ENCODE results near the gene BLID. TPM values are rescaled to one million over a fixed set of nuclear protein-coding genes. Genes with fewer than 3 reads are reported as not detected.

Gene BLID
- total RNA-seq, 2 experiments from 2014 or later = not detected

- Mint-ChIP-seq H3K4me1 (ENCODE audit: low read depth) (no peaks in the 10 kb centered on the region), H3K4me3 (no peak overlapping the region), H3K36me3 (ENCODE audit: low read depth) (no peaks in the 10 kb centered on the region), H3K27me3 (ENCODE audit: low read depth) (peaks cover 12% of the 10 kb centered on the region), H3K27ac (no peak overlapping the region), H3K9me3 (no peaks in the 10 kb centered on the region)
- intact Hi-C loops (cut with micrococcal nuclease) = no loop called here
- no peak for DNase-seq
- CTCF ChIA-PET = no interaction called here
Measured at GRCh38 chr11:122131126-122131525, 15.1 kb upstream of the BLID start.

DNA sequence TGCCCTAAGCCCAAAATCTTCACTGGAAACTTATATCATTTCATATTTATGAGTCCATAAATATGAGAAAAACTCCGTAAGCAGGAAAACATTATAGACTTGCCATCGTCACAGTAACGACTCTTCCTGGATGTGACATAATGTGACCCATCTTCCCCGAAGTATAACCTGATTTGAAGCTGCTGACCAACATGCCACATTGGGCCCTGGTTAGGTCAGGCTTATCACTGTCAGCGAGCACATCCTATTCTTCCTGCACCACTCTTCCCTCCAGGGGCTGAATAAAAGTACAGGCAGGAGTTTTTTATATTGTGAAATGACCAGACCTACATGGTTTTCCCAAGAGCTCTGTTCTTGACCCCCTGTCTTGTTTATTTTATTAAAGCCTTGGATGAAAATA, 12.1 kb upstream of the BLID start:
- H3K9me3 Mint-ChIP-seq = no peaks in the 10 kb centered on the region
- no peak overlapping the region for H3K4me3 Mint-ChIP-seq
- H3K27me3 Mint-ChIP-seq (ENCODE audit: low read depth) = peaks cover 9% of the 10 kb centered on the region
- no peaks in the 10 kb centered on the region for H3K4me1 Mint-ChIP-seq (ENCODE audit: low read depth)
- no peak for DNase-seq
- CTCF ChIA-PET = no interaction called here
- no peaks in the 10 kb centered on the region for H3K36me3 Mint-ChIP-seq (ENCODE audit: low read depth)
- intact Hi-C loops (cut with micrococcal nuclease) = no loop called here
- H3K27ac Mint-ChIP-seq = no peak overlapping the region

GRCh38 chr11:122127020-122127419, 11.0 kb upstream of the BLID start:
- no peaks in the 10 kb centered on the region for H3K36me3 Mint-ChIP-seq (ENCODE audit: low read depth)
- CTCF ChIA-PET = no interaction called here
- intact Hi-C loops (cut with micrococcal nuclease) = no loop called here

GRCh38 chr11:122126024-122126688, 10.1 kb upstream of the BLID start:
- intact Hi-C loops (cut with micrococcal nuclease) = no loop called here
- no peaks in the 10 kb centered on the region for H3K9me3 Mint-ChIP-seq
- H3K4me3 Mint-ChIP-seq = no peak overlapping the region
- peaks cover 9% of the 10 kb centered on the region for H3K27me3 Mint-ChIP-seq (ENCODE audit: low read depth)
- DNase-seq = no peak
- no peak overlapping the region for H3K27ac Mint-ChIP-seq
- no peaks in the 10 kb centered on the region for H3K4me1 Mint-ChIP-seq (ENCODE audit: low read depth)
- CTCF ChIA-PET = no interaction called here
- H3K36me3 Mint-ChIP-seq (ENCODE audit: low read depth) = no peaks in the 10 kb centered on the region

More at GRCh38 chr11:122127020-122127419, 11.0 kb upstream of the BLID start:
- Mint-ChIP-seq H3K27ac (no peak overlapping the region), H3K9me3 (no peaks in the 10 kb centered on the region), H3K4me3 (no peak overlapping the region), H3K4me1 (ENCODE audit: low read depth) (no peaks in the 10 kb centered on the region), H3K27me3 (ENCODE audit: low read depth) (peaks cover 9% of the 10 kb centered on the region)
- DNase-seq = no peak

DNA sequence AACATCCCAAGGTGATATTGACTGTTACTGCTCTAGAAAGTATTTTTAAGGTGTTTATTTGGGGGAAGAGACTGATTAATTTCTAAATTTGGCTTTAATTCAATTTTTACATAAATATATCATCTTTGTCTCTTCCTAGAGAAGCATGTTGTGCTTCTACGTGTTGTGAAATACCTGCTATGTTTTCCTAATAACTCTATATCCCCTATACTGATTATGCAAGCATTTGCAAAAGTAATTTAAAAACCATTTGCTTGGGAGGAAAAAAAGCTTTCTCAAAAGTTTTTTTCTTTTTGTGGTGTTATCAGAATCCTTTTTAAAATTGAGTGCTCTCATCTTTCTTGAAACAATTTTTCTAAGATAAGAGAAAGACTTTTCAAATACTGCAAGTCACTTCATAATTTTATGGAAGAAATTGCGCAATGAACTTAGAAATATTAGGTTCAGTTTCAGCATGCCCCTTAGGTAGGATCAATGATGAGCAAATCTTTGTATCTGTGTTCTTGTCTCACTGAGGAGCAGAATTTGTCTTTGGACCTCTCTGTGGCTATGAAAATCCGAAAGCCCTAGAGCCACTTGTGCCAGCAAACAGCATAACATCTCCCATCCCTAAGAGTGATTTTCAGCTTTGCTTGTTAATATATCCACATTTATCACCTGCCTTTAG, 7.4 kb upstream of the BLID start:
- DNase-seq = no peak
- no peaks in the 10 kb centered on the region for H3K9me3 Mint-ChIP-seq
- H3K27me3 Mint-ChIP-seq (ENCODE audit: low read depth) = peaks cover 5% of the 10 kb centered on the region
- H3K36me3 Mint-ChIP-seq (ENCODE audit: low read depth) = no peaks in the 10 kb centered on the region
- H3K4me3 Mint-ChIP-seq = no peak overlapping the region
- CTCF ChIA-PET = no interaction called here
- no peak overlapping the region for H3K27ac Mint-ChIP-seq
- H3K4me1 Mint-ChIP-seq (ENCODE audit: low read depth) = no peaks in the 10 kb centered on the region
- intact Hi-C loops (cut with micrococcal nuclease) = no loop called here

DNA sequence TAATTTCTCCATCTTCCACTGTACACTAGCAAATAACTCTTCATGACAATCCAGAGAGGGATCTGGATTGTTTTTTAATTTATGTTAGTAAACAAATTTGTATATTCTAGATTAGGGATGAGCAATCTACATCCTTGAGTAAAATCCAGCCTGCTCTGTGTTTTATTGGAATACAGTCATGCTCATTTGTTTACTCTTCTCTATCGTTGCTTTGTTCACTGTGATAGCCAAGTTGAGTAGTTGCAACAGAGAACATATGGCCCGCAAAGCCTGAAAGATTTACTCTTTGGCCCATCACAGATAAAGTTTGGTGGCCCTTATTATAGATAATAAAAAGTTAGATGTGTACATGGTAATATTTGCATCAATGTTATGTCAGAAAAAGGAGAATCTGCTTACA, 6.2 kb upstream of the BLID start:
- no peaks in the 10 kb centered on the region for H3K36me3 Mint-ChIP-seq (ENCODE audit: low read depth)
- no peak for DNase-seq
- H3K9me3 Mint-ChIP-seq = no peaks in the 10 kb centered on the region
- no peaks in the 10 kb centered on the region for H3K4me1 Mint-ChIP-seq (ENCODE audit: low read depth)
- H3K4me3 Mint-ChIP-seq = no peak overlapping the region
- no peaks in the 10 kb centered on the region for H3K27me3 Mint-ChIP-seq (ENCODE audit: low read depth)
- CTCF ChIA-PET = no interaction called here
- no peak overlapping the region for H3K27ac Mint-ChIP-seq
- intact Hi-C loops (cut with micrococcal nuclease) = no loop called here

DNA sequence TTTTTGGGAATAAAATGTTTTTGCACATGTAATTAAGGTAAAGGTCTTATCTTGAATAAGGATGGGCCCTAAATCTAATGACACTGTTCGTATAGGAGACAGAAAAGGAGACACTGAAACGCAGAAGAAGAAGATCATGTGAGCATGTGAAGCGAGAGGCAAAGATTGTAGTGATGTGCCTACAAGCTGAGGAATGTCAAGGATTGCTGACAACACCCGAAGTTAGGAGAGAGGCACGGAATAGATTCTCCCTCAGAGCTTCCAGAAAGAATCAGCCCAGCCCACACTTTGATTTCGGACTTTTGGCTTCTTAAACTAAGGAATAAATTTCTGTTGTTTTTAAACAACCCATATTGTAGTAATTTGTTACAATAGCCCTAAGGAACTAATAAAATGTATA, 4.1 kb upstream of the BLID start:
- DNase-seq = no peak
- H3K4me1 Mint-ChIP-seq (ENCODE audit: low read depth) = no peaks in the 10 kb centered on the region
- H3K36me3 Mint-ChIP-seq (ENCODE audit: low read depth) = no peaks in the 10 kb centered on the region
- no peaks in the 10 kb centered on the region for H3K27me3 Mint-ChIP-seq (ENCODE audit: low read depth)
- intact Hi-C loops (cut with micrococcal nuclease) = no loop called here
- CTCF ChIA-PET = no interaction called here
- H3K27ac Mint-ChIP-seq = no peak overlapping the region
- no peak overlapping the region for H3K4me3 Mint-ChIP-seq
- no peaks in the 10 kb centered on the region for H3K9me3 Mint-ChIP-seq

DNA sequence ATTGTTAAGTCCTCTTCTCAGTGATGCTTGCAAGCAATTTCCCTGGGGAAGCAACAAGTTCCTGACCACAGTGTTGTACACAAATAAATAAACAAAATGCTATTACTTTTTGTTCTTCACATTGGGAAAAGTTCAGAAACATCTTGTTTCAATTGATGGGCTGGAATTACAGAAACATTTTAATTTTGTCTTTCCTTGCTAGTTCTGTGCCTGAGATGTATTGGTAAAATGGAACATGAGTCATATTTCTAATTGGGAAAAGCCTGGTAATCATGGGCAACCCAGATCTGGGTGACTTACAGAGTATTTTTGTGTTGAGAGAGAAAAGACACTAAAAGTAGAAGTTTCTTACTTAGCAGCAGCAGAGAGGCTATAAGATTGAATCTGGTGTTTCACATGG, 576 bp upstream of the BLID start:
- Mint-ChIP-seq H3K9me3 (no peaks in the 10 kb centered on the region), H3K4me3 (no peak overlapping the region), H3K36me3 (ENCODE audit: low read depth) (no peaks in the 10 kb centered on the region), H3K27me3 (ENCODE audit: low read depth) (peaks cover 2% of the 10 kb centered on the region), H3K4me1 (ENCODE audit: low read depth) (no peaks in the 10 kb centered on the region), H3K27ac (no peak overlapping the region)
- intact Hi-C loops (cut with micrococcal nuclease) = no loop called here
- CTCF ChIA-PET = no interaction called here
- DNase-seq = no peak

- CTCF ChIA-PET = no interaction called here
- H3K27ac Mint-ChIP-seq = no peak overlapping the region
- H3K9me3 Mint-ChIP-seq = no peaks in the 10 kb centered on the region
- H3K4me3 Mint-ChIP-seq = no peak overlapping the region
- H3K36me3 Mint-ChIP-seq (ENCODE audit: low read depth) = no peaks in the 10 kb centered on the region
- no peak for DNase-seq
- no peaks in the 10 kb centered on the region for H3K4me1 Mint-ChIP-seq (ENCODE audit: low read depth)
- H3K27me3 Mint-ChIP-seq (ENCODE audit: low read depth) = peaks cover 2% of the 10 kb centered on the region
- intact Hi-C loops (cut with micrococcal nuclease) = no loop called here
Measured at GRCh38 chr11:122114976-122115375, 1.0 kb downstream of the BLID start.

GRCh38 chr11:122113836-122114825, 1.9 kb downstream of the BLID start:
- no peak for DNase-seq
- peaks cover 5% of the 10 kb centered on the region for H3K27me3 Mint-ChIP-seq (ENCODE audit: low read depth)
- H3K9me3 Mint-ChIP-seq = no peaks in the 10 kb centered on the region
- H3K36me3 Mint-ChIP-seq (ENCODE audit: low read depth) = no peaks in the 10 kb centered on the region
- no peak overlapping the region for H3K4me3 Mint-ChIP-seq
- intact Hi-C loops (cut with micrococcal nuclease) = no loop called here
- no peaks in the 10 kb centered on the region for H3K4me1 Mint-ChIP-seq (ENCODE audit: low read depth)
- CTCF ChIA-PET = interaction anchor here (0.9 kb wide), 1 partner anchor 90 kb away, joined by 3 read pairs; no protein-coding TSS in a partner anchor
- no peak overlapping the region for H3K27ac Mint-ChIP-seq

- DNase-seq = no peak
- Mint-ChIP-seq H3K4me1 (ENCODE audit: low read depth) (no peaks in the 10 kb centered on the region), H3K27ac (no peak overlapping the region), H3K9me3 (no peaks in the 10 kb centered on the region), H3K4me3 (no peak overlapping the region), H3K36me3 (ENCODE audit: low read depth) (no peaks in the 10 kb centered on the region), H3K27me3 (ENCODE audit: low read depth) (peaks cover 5% of the 10 kb centered on the region)
- CTCF ChIA-PET = no interaction called here
- intact Hi-C loops (cut with micrococcal nuclease) = no loop called here
Measured at GRCh38 chr11:122112470-122113365, 3.3 kb downstream of the BLID start.

DNA sequence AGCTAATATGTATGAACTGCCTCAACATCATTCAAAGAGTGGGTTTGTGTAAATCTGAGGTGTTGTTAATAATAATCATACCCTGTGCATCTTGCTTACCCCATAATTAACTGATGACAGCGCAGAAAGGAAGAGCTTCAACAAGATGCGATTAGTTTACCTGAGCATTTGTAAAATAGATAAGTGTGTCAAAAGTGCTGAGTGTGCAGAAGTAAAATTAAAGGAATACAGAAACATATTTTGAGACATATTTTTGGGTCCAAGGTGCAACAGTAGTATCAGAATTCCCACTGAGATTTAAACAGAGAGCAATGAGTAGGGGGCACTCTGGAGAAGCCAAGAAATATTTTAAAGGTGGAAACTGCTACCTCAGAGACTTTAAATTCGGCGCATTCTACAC, 6.1 kb downstream of the BLID start:
- Mint-ChIP-seq H3K4me1 (ENCODE audit: low read depth) (no peaks in the 10 kb centered on the region), H3K27me3 (ENCODE audit: low read depth) (peaks cover 13% of the 10 kb centered on the region), H3K27ac (no peak overlapping the region), H3K36me3 (ENCODE audit: low read depth) (no peaks in the 10 kb centered on the region), H3K4me3 (no peak overlapping the region), H3K9me3 (no peaks in the 10 kb centered on the region)
- no peak for DNase-seq
- CTCF ChIA-PET = no interaction called here
- intact Hi-C loops (cut with micrococcal nuclease) = loop anchor here (2.0 to 5.0 kb wide), 2 partner anchors 93 to 397 kb away; no protein-coding TSS in a partner anchor

Measured in activated naive CD4-positive, alpha-beta T cell treated with anti-CD3 and anti-CD28 coated beads for 36 hours (primary cell).